DND-41 (cell line): ENCODE data around the gene DHX58.

Experiments
- ATAC-seq: fragments of 200-7000 bp; cut with Tn5 transposase; 3 replicates; pipeline ENCODE4 v1.9.1; 2021; ENCODE audit warnings: low read depth; ENCODE audit not compliant: insufficient read depth
- DNase-seq: peaks from one replicate; pipeline ENCODE4 v3.0.0-alpha.2; 2020
- H2AFZ ChIP-seq: 2 replicates; pipeline ENCODE4 v1.6.0; 2012; ENCODE audit warnings: low read depth, low read length
- H3K27ac ChIP-seq: 2 replicates; pipeline ENCODE4 v1.5.1; 2012; ENCODE audit warnings: low read length, inconsistent platforms
- H3K27me3 ChIP-seq: fragments of 200-600 bp; sonication (generic); 2 replicates; pipeline ENCODE4 v1.6.0; 2012; ENCODE audit warnings: low read length, mild to moderate bottlenecking, inconsistent platforms; ENCODE audit not compliant: insufficient read depth, poor library complexity
- H3K36me3 ChIP-seq: 2 replicates; pipeline ENCODE4 v1.5.1; 2012; ENCODE audit warnings: low read length, inconsistent platforms; ENCODE audit not compliant: insufficient read depth
- H3K4me1 ChIP-seq: 2 replicates; pipeline ENCODE4 v1.5.1; 2012; ENCODE audit warnings: mild to moderate bottlenecking, low read length; ENCODE audit not compliant: insufficient read depth
- H3K4me2 ChIP-seq: 2 replicates; pipeline ENCODE4 v1.6.0; 2012; ENCODE audit warnings: mild to moderate bottlenecking, moderate library complexity, low read length, inconsistent platforms; ENCODE audit not compliant: insufficient read depth
- H3K4me3 ChIP-seq, 2 experiments: fragments of 200-600 bp in 1 of 2; shearing (Covaris generic) in 1 of 2; 2 replicates each; pipeline ENCODE4 v1.5.1; 2012 to 2016; ENCODE audit warnings: inconsistent platforms in 2 of 2, low read length in 2 of 2, mild to moderate bottlenecking in 2 of 2, low read depth in 1 of 2, moderate library complexity in 1 of 2
- H3K79me2 ChIP-seq: 2 replicates; pipeline ENCODE4 v1.6.0; 2012; ENCODE audit warnings: low read length, inconsistent platforms; ENCODE audit not compliant: insufficient read depth
- H3K9ac ChIP-seq: 2 replicates; pipeline ENCODE4 v1.6.0; 2012; ENCODE audit warnings: low read depth, mild to moderate bottlenecking, inconsistent platforms, low read length, moderate library complexity
- H3K9me3 ChIP-seq: 2 replicates; pipeline ENCODE4 v1.5.1; 2012; ENCODE audit warnings: low read length, moderate library complexity, mild to moderate bottlenecking, inconsistent platforms; ENCODE audit not compliant: insufficient read depth, severe bottlenecking
- H4K20me1 ChIP-seq: 2 replicates; pipeline ENCODE4 v1.6.0; 2012; ENCODE audit warnings: low read length; ENCODE audit not compliant: insufficient read depth
- CTCF ChIP-seq: IDR thresholded peaks from 2 replicates; pipeline ENCODE4 v1.5.1; 2012; ENCODE audit warnings: borderline replicate concordance, low read length, moderate library complexity, mild to moderate bottlenecking; ENCODE audit not compliant: poor library complexity, severe bottlenecking; ENCODE audit errors: extremely low read depth
- EZH2 ChIP-seq: IDR thresholded peaks from 3 replicates; pipeline ENCODE4 v1.6.1; 2012; ENCODE audit warnings: borderline replicate concordance, low read depth, mild to moderate bottlenecking, moderate library complexity, low read length, inconsistent platforms; ENCODE audit not compliant: severe bottlenecking

Gene DHX58

DNA sequence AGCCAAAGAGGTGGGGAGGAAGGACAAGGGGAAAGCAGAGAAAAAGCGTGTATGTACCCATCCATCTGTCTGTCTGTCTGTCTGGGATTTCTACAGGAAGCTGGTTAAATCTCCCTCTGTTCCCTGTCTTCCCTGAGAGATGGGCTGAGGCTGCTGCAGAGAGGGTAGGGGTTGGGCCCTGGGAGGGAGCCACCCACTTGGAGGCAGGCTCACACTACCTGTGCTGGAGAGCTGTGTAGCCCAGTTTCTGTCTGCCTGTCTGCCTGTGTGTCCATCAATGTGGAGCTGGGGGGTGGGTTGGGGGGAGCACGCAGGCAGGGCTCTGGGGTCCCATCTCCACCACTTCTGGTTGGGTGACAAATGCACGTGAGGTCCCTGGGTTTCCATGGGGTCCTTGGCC lies 43.5 kb downstream of the DHX58 start:
- Histone ChIP-seq H2AFZ (no peak overlapping the region), H4K20me1 (no peaks in the 10 kb centered on the region), H3K4me3 (no peak overlapping the region)

DNA sequence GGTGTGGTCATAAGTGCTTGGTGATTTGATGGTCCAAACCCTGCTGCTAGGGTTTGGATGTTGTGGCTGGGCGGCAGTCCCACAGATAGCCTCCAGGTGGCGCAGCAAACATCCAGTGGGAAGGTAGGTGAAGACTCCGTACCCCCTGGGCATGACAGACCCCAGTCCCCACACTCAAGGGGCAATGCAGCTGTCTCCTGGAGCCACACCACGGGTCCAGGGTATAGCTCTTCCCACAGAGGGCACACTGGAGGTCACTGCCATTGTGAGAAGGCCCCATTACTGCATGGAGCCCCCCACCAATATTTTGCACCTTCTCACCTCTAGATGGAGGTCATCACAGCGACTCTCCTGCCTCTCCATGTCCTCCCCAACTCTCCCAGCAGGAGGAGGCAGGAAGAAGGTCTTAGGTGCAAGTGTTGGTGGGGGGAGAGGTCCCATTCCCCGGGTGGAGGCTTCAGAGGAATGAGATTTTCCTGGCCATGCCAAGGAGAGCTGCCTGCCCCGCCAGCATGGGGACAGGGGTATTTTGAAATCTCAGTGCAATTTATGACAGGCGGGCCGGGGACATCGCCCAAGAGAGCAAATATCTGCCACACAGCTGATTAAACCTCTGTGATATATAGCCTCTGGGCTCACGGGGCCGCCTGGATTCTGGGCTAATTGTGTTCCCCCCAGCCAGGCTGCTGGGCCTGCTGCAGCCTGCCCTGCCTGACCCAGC lies 45.0 kb downstream of the DHX58 start:
- Histone ChIP-seq H3K9ac (no peak overlapping the region), H3K27ac (no peak overlapping the region), H3K9me3 (no peaks in the 10 kb centered on the region), H3K79me2 (no peaks in the 10 kb centered on the region), H3K4me2 (no peak overlapping the region), H2AFZ (peak overlapping the region; percentile 71), H3K36me3 (no peaks in the 10 kb centered on the region), H3K4me1 (peaks cover 10% of the 10 kb centered on the region; the same call in 1 of the 2 replicates), H4K20me1 (no peaks in the 10 kb centered on the region), H3K4me3 (no peak overlapping the region), H3K27me3 (peaks cover 11% of the 10 kb centered on the region)
- peak; percentile 98 for TF ChIP-seq CTCF
- no peak for TF ChIP-seq EZH2
- peak; percentile 72 for DNase-seq
- peak; percentile 75 for ATAC-seq

More for the DNA sequence above, 43.5 kb downstream of the DHX58 start:
- no peak overlapping the region for H3K27ac ChIP-seq
- no peaks in the 10 kb centered on the region for H3K79me2 ChIP-seq
- no peak for TF ChIP-seq CTCF
- TF ChIP-seq EZH2, result no peak
- ATAC-seq (no peak), DNase-seq (no peak)
- H3K27me3 ChIP-seq, result peaks cover 18% of the 10 kb centered on the region
- no peaks in the 10 kb centered on the region for H3K36me3 ChIP-seq
- H3K4me1 ChIP-seq, result peaks cover 10% of the 10 kb centered on the region; the same call in 1 of the 2 replicates
- H3K9me3 ChIP-seq, result no peaks in the 10 kb centered on the region
- H3K4me2 ChIP-seq, result no peak overlapping the region
- H3K9ac ChIP-seq, result no peak overlapping the region

- Histone ChIP-seq H3K27me3 (no peaks in the 10 kb centered on the region), H3K36me3 (no peaks in the 10 kb centered on the region), H3K9ac (no peak overlapping the region), H3K4me2 (no peak overlapping the region), H2AFZ (no peak overlapping the region), H3K27ac (no peak overlapping the region), H3K79me2 (no peaks in the 10 kb centered on the region), H3K9me3 (no peaks in the 10 kb centered on the region), H3K4me3 (no peak overlapping the region), H3K4me1 (peaks cover 3% of the 10 kb centered on the region; the same call in 1 of the 2 replicates), H4K20me1 (no peaks in the 10 kb centered on the region)
- no peak for ATAC-seq
- no peak for TF ChIP-seq CTCF
- no peak for TF ChIP-seq EZH2
- no peak for DNase-seq
Observed at GRCh38 chr17:42065201-42065600, 47.3 kb downstream of the DHX58 start.

GRCh38 chr17:42062681-42063080 lies 49.8 kb downstream of the DHX58 start:
- no peak for DNase-seq
- Histone ChIP-seq H3K4me2 (no peak overlapping the region), H3K36me3 (no peaks in the 10 kb centered on the region), H3K79me2 (no peaks in the 10 kb centered on the region), H2AFZ (no peak overlapping the region), H3K9ac (no peak overlapping the region), H3K4me1 (peaks cover 9% of the 10 kb centered on the region; the same call in 1 of the 2 replicates), H3K9me3 (no peaks in the 10 kb centered on the region), H3K4me3 (no peak overlapping the region), H3K27ac (no peak overlapping the region), H3K27me3 (no peaks in the 10 kb centered on the region), H4K20me1 (no peaks in the 10 kb centered on the region)
- no peak for ATAC-seq
- no peak for TF ChIP-seq EZH2
- TF ChIP-seq CTCF, result no peak
